ENCODE results near the gene CSN1S1.
"Not testable (repeated sequence)": the region's sequence is repeated elsewhere in the genome, so short reads cannot be mapped to it uniquely, and the experiment has no call there.

Gene CSN1S1

GRCh38 chr4:69930768-69931167 lies at the start of gene CSN1S1:
CSN1S1 (plus strand) TSS chr4:69931068; CDS start chr4:69932556, 1,488 bp downstream.
- H3K4me3 ChIP-seq (ENCODE audit: low read length): no peak within 1 kb of the TSS
- no peak for TF ChIP-seq ZNF274 (IDR thresholded peaks at IDR 0.05; ENCODE audit: low read depth, low read length)

GRCh38 chr4:69881173-69881773 lies 49.6 kb upstream of the CSN1S1 start:
- no peak overlapping the region for H3K4me3 ChIP-seq (ENCODE audit: low read length)

GRCh38 chr4:69882150-69882549 lies 48.7 kb upstream of the CSN1S1 start:
- no peak overlapping the region for H3K4me3 ChIP-seq (ENCODE audit: low read length)
- no peak for TF ChIP-seq ZNF274 (IDR thresholded peaks at IDR 0.05; ENCODE audit: low read depth, low read length)

More at GRCh38 chr4:69881173-69881773, 49.6 kb upstream of the CSN1S1 start:
- TF ChIP-seq ZNF274 (IDR thresholded peaks at IDR 0.05; ENCODE audit: low read depth, low read length): no peak

GRCh38 chr4:69888336-69888735 lies 42.5 kb upstream of the CSN1S1 start:
- H3K4me3 ChIP-seq (ENCODE audit: low read length): no peak overlapping the region
- no peak for TF ChIP-seq ZNF274 (IDR thresholded peaks at IDR 0.05; ENCODE audit: low read depth, low read length)

GRCh38 chr4:69894186-69894585 lies 36.7 kb upstream of the CSN1S1 start:
- H3K4me3 ChIP-seq (ENCODE audit: low read length): no peak overlapping the region
- no peak for TF ChIP-seq ZNF274 (IDR thresholded peaks at IDR 0.05; ENCODE audit: low read depth, low read length)

GRCh38 chr4:69894721-69895120 lies 36.1 kb upstream of the CSN1S1 start:
- H3K4me3 ChIP-seq (ENCODE audit: low read length): no peak overlapping the region
- no peak for TF ChIP-seq ZNF274 (IDR thresholded peaks at IDR 0.05; ENCODE audit: low read depth, low read length)

- no peak overlapping the region for H3K4me3 ChIP-seq (ENCODE audit: low read length)
Measured at GRCh38 chr4:69896530-69897116, 34.2 kb upstream of the CSN1S1 start.

GRCh38 chr4:69907151-69907550 lies 23.7 kb upstream of the CSN1S1 start:
- no peak for TF ChIP-seq ZNF274 (IDR thresholded peaks at IDR 0.05; ENCODE audit: low read depth, low read length)

More at GRCh38 chr4:69896530-69897116, 34.2 kb upstream of the CSN1S1 start:
- TF ChIP-seq ZNF274 (IDR thresholded peaks at IDR 0.05; ENCODE audit: low read depth, low read length): no peak

GRCh38 chr4:69909195-69909594 lies 21.7 kb upstream of the CSN1S1 start:
- no peak for TF ChIP-seq ZNF274 (IDR thresholded peaks at IDR 0.05; ENCODE audit: low read depth, low read length)
- no peak overlapping the region for H3K4me3 ChIP-seq (ENCODE audit: low read length)

More at GRCh38 chr4:69907151-69907550, 23.7 kb upstream of the CSN1S1 start:
- no peak overlapping the region for H3K4me3 ChIP-seq (ENCODE audit: low read length)

GRCh38 chr4:69910016-69910782 lies 20.7 kb upstream of the CSN1S1 start:
- H3K4me3 ChIP-seq (ENCODE audit: low read length): no peak overlapping the region

GRCh38 chr4:69920874-69921273 lies 10.0 kb upstream of the CSN1S1 start:
- no peak overlapping the region for H3K4me3 ChIP-seq (ENCODE audit: low read length)
- no peak for TF ChIP-seq ZNF274 (IDR thresholded peaks at IDR 0.05; ENCODE audit: low read depth, low read length)

More at GRCh38 chr4:69910016-69910782, 20.7 kb upstream of the CSN1S1 start:
- TF ChIP-seq ZNF274 (IDR thresholded peaks at IDR 0.05; ENCODE audit: low read depth, low read length): no peak

- H3K4me3 ChIP-seq (ENCODE audit: low read length): not testable (repeated sequence)
Measured at GRCh38 chr4:69923782-69924410, 7.0 kb upstream of the CSN1S1 start.

- no peak overlapping the region for H3K4me3 ChIP-seq (ENCODE audit: low read length)
- TF ChIP-seq ZNF274 (IDR thresholded peaks at IDR 0.05; ENCODE audit: low read depth, low read length): no peak
Measured at GRCh38 chr4:69934150-69934549, 3.3 kb downstream of the CSN1S1 start.

- TF ChIP-seq ZNF274 (IDR thresholded peaks at IDR 0.05; ENCODE audit: low read depth, low read length): no peak
- H3K4me3 ChIP-seq (ENCODE audit: low read length): no peak overlapping the region
Measured at GRCh38 chr4:69936566-69936965, 5.7 kb downstream of the CSN1S1 start.
